Activated CD4-positive, alpha-beta memory T cell treated with anti-CD3 and anti-CD28 coated beads for 36 hours (primary cell): ENCODE data around the gene RPL21. TPM values are rescaled to one million over a fixed set of nuclear protein-coding genes. Genes with fewer than 3 reads are reported as not detected.
"Not testable (repeated sequence)": the region's sequence is repeated elsewhere in the genome, so short reads cannot be mapped to it uniquely, and the experiment has no call there.

ENCODE experiments used
- CTCF ChIA-PET: fragments of 350-600 bp; sonication (Branson Sonifier 250); formaldehyde crosslinking; loops from one replicate; lab custom pipeline; 2021; ENCODE audit warnings: antibody characterized with exemption, inconsistent platforms; lab: Charles Lee
- POLR2A ChIA-PET: fragments of 350-600 bp; sonication (Branson Sonifier 250); formaldehyde crosslinking; loops from one replicate; lab custom pipeline; 2021; ENCODE audit warnings: antibody characterized with exemption; lab: Charles Lee
- DNase-seq: peaks from one replicate; pipeline ENCODE4 v3.0.0-alpha.2; 2020
- H3K27ac Mint-ChIP-seq: one replicate; pipeline ENCODE4 v1.8.0; 2021; ENCODE audit warnings: mixed read lengths
- H3K27me3 Mint-ChIP-seq: one replicate; pipeline ENCODE4 v1.8.0; 2021; ENCODE audit warnings: mixed read lengths
- H3K36me3 Mint-ChIP-seq: one replicate; pipeline ENCODE4 v1.8.0; 2021; ENCODE audit warnings: mixed read lengths
- H3K4me1 Mint-ChIP-seq: one replicate; pipeline ENCODE4 v1.8.0; 2021; ENCODE audit warnings: low read depth, mixed read lengths
- H3K4me3 Mint-ChIP-seq: one replicate; pipeline ENCODE4 v1.8.0; 2021; ENCODE audit warnings: mild to moderate bottlenecking, mixed read lengths
- H3K9me3 Mint-ChIP-seq: one replicate; pipeline ENCODE4 v1.8.0; 2021; ENCODE audit warnings: mixed read lengths
- intact Hi-C: fragments of 100-400 bp; cut with micrococcal nuclease; formaldehyde crosslinking; loops from one replicate; pipeline ENCODE4 v1.15.1; 2023
- total RNA-seq, 2 experiments: library from RNA; stranded (reverse); gene quantifications; one replicate each; pipeline ENCODE4 v1.2.3, GENCODE V29; 2021

Gene RPL21
- total RNA-seq, 2 experiments from 2014 or later = 1,539 to 1,545 TPM

DNA sequence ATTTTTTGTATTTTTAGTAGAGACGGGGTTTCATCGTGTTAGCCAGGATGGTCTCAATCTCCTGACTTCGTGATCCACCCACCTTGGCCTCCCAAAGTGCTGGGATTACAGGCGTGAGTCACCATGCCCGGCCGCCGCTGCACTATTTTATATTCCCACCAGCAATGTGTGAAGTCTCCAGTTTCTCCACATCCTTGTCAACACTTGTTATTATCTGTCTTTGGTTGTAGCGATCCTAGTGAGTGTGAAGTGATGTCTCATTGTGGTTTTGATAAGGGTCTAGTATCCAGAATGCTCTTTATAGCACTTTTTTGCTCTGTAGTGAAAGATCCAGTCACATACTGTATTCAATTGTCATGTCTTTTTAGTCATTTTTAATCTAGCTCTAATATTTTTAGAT is 40.6 kb downstream of the RPL21 start:
- H3K27ac Mint-ChIP-seq, H3K27me3 Mint-ChIP-seq, H3K9me3 Mint-ChIP-seq, H3K36me3 Mint-ChIP-seq, DNase-seq, H3K4me3 Mint-ChIP-seq, POLR2A ChIA-PET: not testable (repeated sequence)
- intact Hi-C loops = loop anchor here (2.0 kb wide), 1 partner anchor 61 kb away; no protein-coding TSS in a partner anchor
- H3K4me1 Mint-ChIP-seq = peaks cover 24% of the 10 kb centered on the region
- CTCF ChIA-PET = interaction anchor here (1.5 kb wide), 1 partner anchor 48 kb away, joined by 3 read pairs; no protein-coding TSS in a partner anchor

DNA sequence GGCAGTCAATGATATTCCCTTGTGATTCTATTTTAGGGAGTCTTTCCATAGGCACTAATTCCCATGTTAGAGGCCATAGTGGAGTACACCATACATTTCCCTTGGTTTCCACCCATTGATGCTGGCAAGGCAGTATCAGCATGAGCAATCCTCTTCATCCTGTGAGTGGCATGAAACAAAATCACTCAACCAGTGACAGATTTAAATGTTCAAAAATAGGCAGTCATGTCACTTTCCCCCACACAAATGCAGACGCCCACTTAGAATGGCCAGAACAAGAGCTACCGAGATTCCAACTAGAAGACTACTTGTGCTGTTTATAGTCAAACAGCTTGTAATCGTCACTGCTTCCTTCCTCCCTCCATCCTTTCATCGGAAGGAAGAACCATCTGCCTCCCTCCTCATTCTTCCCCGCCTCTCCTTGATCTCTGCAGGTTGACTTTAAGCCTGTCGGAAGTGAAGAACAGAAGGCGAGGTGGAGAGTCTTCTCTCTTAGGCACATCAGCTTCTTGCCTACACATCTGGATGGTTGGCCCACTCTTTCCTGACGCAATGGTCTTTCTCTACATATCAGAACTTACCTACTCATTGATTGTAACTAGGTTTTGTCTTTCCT is 41.8 kb downstream of the RPL21 start:
- Mint-ChIP-seq H3K27ac (peak overlapping the region; percentile 24), H3K36me3 (no peaks in the 10 kb centered on the region), H3K27me3 (no peaks in the 10 kb centered on the region), H3K4me3 (peak overlapping the region; percentile 2), H3K4me1 (peaks cover 24% of the 10 kb centered on the region), H3K9me3 (no peaks in the 10 kb centered on the region)
- intact Hi-C loops = loop anchor here (2.0 kb wide), 1 partner anchor 60 kb away; no protein-coding TSS in a partner anchor
- peak; percentile 23 for DNase-seq
- ChIA-PET POLR2A (interaction anchor here (0.6 kb wide), 1 partner anchor 162 kb away, joined by 3 read pairs; no protein-coding TSS in a partner anchor), CTCF (interaction anchor here (0.9 to 2.0 kb wide), 3 partner anchors 19 to 308 kb away, joined by 3 to 6 read pairs (median 3); no protein-coding TSS in a partner anchor)

DNA sequence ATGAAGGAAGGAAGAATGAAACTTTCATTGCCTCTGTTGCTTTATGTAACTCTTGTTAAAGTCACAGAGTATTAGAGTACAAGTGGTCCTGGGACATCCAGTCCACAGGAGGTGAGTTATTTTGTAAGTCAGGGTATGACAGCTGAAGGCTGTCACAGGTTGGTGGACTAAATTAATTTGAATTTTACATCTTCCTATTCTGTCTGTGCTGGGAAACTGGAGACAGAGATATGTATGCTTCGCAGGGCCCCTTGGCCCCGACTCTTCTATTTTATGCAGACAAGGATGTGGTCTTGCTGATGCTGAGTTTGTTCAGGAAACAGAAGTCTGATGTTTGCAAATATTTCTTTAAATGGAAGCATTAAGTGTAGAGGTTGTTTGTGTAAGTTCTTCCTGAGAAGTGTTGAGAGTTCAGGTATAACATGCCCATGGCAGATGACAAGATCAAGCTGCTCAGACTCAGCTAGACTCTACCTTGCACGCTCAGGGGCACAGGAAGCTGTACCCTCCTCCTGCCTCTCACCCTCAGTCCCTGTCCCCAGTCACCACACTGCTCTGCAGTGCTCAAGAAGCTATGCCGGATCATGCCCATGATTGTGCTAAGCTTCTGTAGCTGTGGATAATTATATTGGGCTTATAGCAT is 42.6 kb downstream of the RPL21 start:
- ChIA-PET POLR2A (no interaction called here), CTCF (interaction anchor here (0.9 to 2.0 kb wide), 3 partner anchors 19 to 309 kb away, joined by 3 to 6 read pairs (median 3); partner anchors contain the start of gene RASL11A)
- H3K27ac Mint-ChIP-seq = peak overlapping the region; percentile 24
- H3K4me1 Mint-ChIP-seq = peaks cover 24% of the 10 kb centered on the region
- intact Hi-C loops = loop anchor here (2.0 kb wide), 1 partner anchor 59 kb away; no protein-coding TSS in a partner anchor
- H3K9me3 Mint-ChIP-seq = no peaks in the 10 kb centered on the region
- H3K27me3 Mint-ChIP-seq = no peaks in the 10 kb centered on the region
- H3K4me3 Mint-ChIP-seq = no peak overlapping the region
- no peaks in the 10 kb centered on the region for H3K36me3 Mint-ChIP-seq
- peak; percentile 25 for DNase-seq

DNA sequence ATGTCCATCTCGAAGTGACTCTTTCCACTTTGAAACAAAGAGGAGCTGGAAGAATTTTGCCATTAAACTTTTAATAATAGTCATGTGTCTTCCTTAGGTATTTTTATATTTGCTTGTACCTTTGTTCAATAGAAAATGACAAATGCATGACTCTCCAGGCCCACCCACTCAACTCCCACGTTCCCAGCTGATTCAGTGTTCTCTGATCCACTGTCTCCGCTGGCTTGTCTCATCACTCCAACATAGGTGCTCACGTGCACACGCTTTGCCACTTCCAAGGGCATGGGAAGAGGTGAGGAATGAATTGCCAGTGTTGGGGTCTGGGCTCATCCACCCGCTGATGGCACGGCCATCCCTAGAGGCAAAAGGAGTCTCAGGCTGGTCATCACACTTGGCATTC is 43.7 kb downstream of the RPL21 start:
- H3K4me1 Mint-ChIP-seq = peaks cover 24% of the 10 kb centered on the region
- ChIA-PET CTCF (no interaction called here), POLR2A (no interaction called here)
- H3K27me3 Mint-ChIP-seq = no peaks in the 10 kb centered on the region
- H3K36me3 Mint-ChIP-seq = no peaks in the 10 kb centered on the region
- peak; percentile 19 for DNase-seq
- intact Hi-C loops = no loop called here
- H3K4me3 Mint-ChIP-seq = no peak overlapping the region
- H3K27ac Mint-ChIP-seq = no peak overlapping the region
- no peaks in the 10 kb centered on the region for H3K9me3 Mint-ChIP-seq

DNA sequence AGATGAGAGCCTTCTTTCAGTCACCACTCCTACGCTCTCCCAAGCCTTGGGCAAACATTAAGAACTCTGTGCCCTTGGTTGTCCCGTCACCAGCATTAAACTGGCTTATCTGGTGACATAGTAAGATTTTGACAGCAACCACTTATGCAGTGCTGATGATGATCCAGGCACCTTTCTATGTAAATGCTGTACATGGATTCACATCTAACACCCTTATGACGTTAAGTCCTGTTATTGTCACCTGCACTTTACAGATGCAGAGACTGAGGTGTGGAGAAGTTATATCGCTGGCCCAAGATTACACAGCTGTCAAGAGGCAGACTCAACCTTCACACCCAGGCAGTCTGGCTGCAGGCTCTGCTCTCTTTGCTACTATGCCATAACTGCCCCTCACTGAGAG is 44.3 kb downstream of the RPL21 start:
- ChIA-PET CTCF (interaction anchor here (1.6 kb wide), 1 partner anchor 310 kb away, joined by 5 read pairs; no protein-coding TSS in a partner anchor), POLR2A (no interaction called here)
- intact Hi-C loops = no loop called here
- H3K27ac Mint-ChIP-seq = no peak overlapping the region
- no peaks in the 10 kb centered on the region for H3K27me3 Mint-ChIP-seq
- no peak overlapping the region for H3K4me3 Mint-ChIP-seq
- H3K36me3 Mint-ChIP-seq = no peaks in the 10 kb centered on the region
- H3K9me3 Mint-ChIP-seq = no peaks in the 10 kb centered on the region
- H3K4me1 Mint-ChIP-seq = peaks cover 24% of the 10 kb centered on the region
- DNase-seq = no peak

DNA sequence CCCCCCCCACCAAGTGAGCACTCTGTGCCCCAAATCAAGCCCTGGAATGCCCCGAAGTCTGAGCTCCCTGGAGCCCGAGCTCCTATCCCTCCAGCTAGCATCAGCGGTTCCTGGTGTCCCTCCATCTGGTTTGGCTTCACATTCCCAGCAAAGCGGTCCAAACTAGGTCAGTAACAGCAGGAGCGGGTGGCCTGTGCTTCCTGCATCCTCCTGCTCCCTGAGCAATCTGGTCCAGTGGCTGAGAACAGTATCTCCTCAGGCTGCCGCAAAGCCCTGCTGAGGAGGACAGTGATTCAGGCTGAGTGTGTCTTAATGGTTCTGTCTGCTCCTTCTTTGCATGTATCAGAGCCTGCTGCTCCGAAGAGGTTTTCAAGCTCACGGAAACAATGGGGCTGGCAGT is 45.1 kb downstream of the RPL21 start:
- Mint-ChIP-seq H3K9me3 (no peaks in the 10 kb centered on the region), H3K27me3 (no peaks in the 10 kb centered on the region), H3K4me3 (no peak overlapping the region), H3K36me3 (no peaks in the 10 kb centered on the region), H3K27ac (no peak overlapping the region), H3K4me1 (peaks cover 24% of the 10 kb centered on the region)
- intact Hi-C loops = no loop called here
- POLR2A ChIA-PET = no interaction called here
- no peak for DNase-seq
- CTCF ChIA-PET = interaction anchor here (1.6 kb wide), 1 partner anchor 311 kb away, joined by 5 read pairs; no protein-coding TSS in a partner anchor

DNA sequence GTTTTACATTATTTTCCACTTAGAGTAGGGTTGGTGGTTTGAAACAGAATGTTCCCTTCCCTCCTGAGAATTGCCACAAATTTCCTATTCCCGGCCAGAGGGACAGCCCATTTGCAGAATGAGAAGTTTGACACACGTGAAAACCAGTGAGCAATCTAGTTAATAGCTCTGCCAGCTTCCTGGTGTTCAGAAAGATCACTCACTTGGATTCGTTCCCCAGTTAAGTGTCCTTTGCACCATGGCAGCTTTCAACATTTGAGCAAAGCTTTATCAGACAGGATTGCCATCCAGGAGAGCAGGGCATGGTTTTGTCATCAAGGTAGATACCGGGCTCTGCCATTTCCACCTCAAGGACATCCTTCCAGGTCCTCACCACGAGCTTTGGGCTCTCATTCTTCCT is 47.5 kb downstream of the RPL21 start:
- no peak for DNase-seq
- no peaks in the 10 kb centered on the region for H3K36me3 Mint-ChIP-seq
- intact Hi-C loops = no loop called here
- H3K9me3 Mint-ChIP-seq = no peaks in the 10 kb centered on the region
- no peaks in the 10 kb centered on the region for H3K27me3 Mint-ChIP-seq
- H3K4me1 Mint-ChIP-seq = peaks cover 21% of the 10 kb centered on the region
- ChIA-PET CTCF (no interaction called here), POLR2A (no interaction called here)
- no peak overlapping the region for H3K4me3 Mint-ChIP-seq
- H3K27ac Mint-ChIP-seq = no peak overlapping the region

DNA sequence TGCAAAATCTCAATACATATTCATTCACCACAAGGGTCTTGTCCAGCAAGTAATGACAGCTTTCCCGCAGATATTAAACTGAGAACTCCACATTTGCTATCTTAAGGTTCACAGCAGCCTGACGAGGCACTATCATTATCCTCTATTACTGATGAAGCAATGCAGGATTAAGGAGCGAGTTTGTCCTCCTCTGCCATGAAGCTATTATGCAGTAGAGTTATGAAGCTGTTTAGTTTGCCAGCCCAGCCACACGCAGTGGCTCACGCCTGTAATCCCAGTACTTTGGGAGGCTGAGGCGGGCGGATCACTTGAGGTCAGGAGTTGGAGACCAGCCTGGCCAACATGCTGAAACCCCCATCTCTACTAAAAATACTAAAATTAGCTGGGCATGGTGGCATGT is 49.0 kb downstream of the RPL21 start:
- H3K4me3 Mint-ChIP-seq, H3K27ac Mint-ChIP-seq, H3K4me1 Mint-ChIP-seq, H3K9me3 Mint-ChIP-seq, POLR2A ChIA-PET, H3K27me3 Mint-ChIP-seq, intact Hi-C loops, H3K36me3 Mint-ChIP-seq, DNase-seq: not testable (repeated sequence)
- CTCF ChIA-PET = interaction anchor here (0.7 kb wide), 1 partner anchor 354 kb away, joined by 3 read pairs; no protein-coding TSS in a partner anchor

DNA sequence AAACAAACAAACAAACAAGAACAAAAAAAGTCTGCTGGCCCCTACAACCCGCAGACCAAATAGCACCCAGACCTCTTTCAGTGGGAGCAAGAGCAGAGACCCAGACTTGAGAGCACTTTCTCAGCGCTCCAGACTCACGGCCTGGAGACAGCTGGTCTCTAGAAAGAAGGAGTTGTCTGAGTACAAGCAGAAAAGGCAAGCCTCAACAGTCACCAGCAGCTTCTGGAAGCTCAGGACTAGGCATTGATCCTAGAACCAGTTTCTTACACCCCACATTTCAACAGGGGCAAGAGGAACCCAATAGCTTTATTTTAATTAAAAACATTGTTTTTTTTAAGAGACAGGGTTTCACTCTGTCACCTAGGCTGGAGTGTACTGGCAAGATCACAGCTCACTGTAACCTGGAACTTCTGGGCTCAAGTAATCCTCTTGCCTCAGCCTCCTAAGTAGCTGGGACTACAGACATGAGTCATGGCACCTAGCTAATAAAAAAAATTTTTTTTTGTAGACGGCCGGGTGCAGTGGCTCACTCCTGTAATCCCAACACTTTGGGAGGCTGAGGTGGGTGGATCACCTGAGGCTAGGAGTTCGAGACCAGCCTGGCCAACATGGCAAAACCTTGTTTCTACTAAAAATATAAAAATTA is 49.7 kb downstream of the RPL21 start:
- Mint-ChIP-seq H3K27ac (no peak overlapping the region), H3K9me3 (no peaks in the 10 kb centered on the region), H3K4me1 (peaks cover 7% of the 10 kb centered on the region), H3K27me3 (peaks cover 2% of the 10 kb centered on the region), H3K36me3 (no peaks in the 10 kb centered on the region), H3K4me3 (no peak overlapping the region)
- ChIA-PET POLR2A (no interaction called here), CTCF (no interaction called here)
- DNase-seq = no peak
- intact Hi-C loops = no loop called here

DNA sequence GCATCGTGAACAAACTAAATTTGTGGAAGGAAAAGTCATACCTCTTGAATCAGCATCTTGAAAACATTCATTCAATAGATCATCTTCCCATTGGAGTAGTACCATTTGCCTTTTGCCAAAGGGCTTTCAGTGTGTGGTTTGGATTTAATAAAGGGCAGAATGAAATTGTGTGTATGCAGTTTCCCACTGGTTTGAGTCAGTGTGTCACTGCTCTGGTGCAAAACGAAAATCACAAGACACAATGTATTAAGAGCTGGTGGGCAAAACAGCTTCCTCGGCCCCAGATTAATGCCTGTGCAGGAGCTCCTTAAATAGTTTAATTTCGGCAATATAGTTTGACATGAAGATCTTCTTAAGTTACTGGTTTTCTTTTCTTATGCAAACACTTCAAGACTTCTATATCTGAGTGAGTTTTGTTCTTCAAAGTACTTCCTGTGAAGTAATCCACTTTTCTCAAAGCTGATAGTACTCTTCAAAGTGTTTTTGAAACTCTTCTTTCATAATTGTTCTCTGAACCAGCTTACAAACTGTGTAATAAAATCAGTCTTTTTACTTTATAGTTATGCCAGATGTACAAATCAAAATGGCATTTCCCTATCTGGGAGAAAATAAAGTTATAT is 51.4 kb downstream of the RPL21 start:
- intact Hi-C loops = no loop called here
- H3K27ac Mint-ChIP-seq = no peak overlapping the region

DNA sequence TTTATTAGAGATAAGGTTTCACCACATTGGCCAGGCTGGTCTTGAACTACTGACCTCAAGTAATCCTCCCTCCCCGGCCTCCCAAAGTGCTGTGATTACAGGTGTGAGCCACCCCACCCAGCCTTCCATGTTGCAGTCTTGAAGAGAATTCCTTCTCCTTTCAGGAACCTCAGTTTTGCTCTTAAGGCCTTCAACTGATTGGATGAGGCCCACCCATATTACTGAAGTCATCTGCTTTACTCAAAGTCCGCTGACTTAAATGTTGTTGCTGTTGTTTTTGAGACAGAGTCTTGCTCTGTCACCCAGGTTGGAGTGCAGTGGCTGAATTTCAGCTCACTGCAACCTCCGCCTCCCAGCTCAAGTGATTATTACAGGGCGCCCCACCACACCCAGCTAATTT is 52.7 kb downstream of the RPL21 start:
- Mint-ChIP-seq H3K27ac (no peak overlapping the region), H3K36me3 (no peaks in the 10 kb centered on the region), H3K4me1 (peaks cover 14% of the 10 kb centered on the region), H3K27me3 (peaks cover 2% of the 10 kb centered on the region), H3K4me3 (no peak overlapping the region), H3K9me3 (no peaks in the 10 kb centered on the region)
- CTCF ChIA-PET = interaction anchor here (1.2 kb wide), 1 partner anchor 318 kb away, joined by 3 read pairs; no protein-coding TSS in a partner anchor
- intact Hi-C loops = no loop called here
- POLR2A ChIA-PET = no interaction called here
- no peak for DNase-seq

More for the DNA sequence above, 51.4 kb downstream of the RPL21 start:
- Mint-ChIP-seq H3K4me3 (no peak overlapping the region), H3K9me3 (no peaks in the 10 kb centered on the region), H3K27me3 (peaks cover 2% of the 10 kb centered on the region), H3K36me3 (no peaks in the 10 kb centered on the region), H3K4me1 (peaks cover 12% of the 10 kb centered on the region)
- POLR2A ChIA-PET = no interaction called here
- CTCF ChIA-PET = interaction anchor here (1.2 kb wide), 2 partner anchors 56 to 317 kb away, joined by 3 to 5 read pairs; no protein-coding TSS in a partner anchor
- DNase-seq = no peak

DNA sequence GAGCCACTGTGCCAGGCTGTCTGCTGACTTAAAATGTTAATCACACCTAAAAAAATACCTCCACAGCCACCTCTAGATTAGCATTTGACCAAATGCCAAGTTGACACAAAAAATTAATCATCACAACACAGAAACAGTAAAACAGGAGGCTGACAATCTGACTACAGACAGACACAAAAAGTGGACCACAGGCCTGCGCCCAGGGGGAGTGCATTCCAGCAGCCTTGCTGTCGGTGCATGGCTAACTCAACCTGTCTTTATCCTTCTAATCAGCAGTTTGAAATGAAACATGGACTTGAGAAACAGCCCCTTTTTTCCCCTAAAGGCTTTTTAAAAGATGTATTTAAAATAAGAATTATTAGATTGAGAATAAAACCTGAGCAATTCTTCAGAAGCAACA is 53.3 kb downstream of the RPL21 start:
- DNase-seq = no peak
- ChIA-PET POLR2A (no interaction called here), CTCF (no interaction called here)
- intact Hi-C loops = no loop called here
- Mint-ChIP-seq H3K27me3 (peaks cover 2% of the 10 kb centered on the region), H3K4me3 (no peak overlapping the region), H3K27ac (no peak overlapping the region), H3K36me3 (no peaks in the 10 kb centered on the region), H3K4me1 (peaks cover 17% of the 10 kb centered on the region), H3K9me3 (no peaks in the 10 kb centered on the region)
